IMR-90 (cell line): Measurements from ENCODE around the gene AMBN. TPM values are rescaled to one million over a fixed set of nuclear protein-coding genes. Genes with fewer than 3 reads are reported as not detected.

Experiments used
- ATAC-seq: fragments of 200-7000 bp; cut with Tn5 transposase; 2 replicates; pipeline ENCODE4 v1.9.1; 2020; ENCODE audit warnings: low read depth, mild to moderate bottlenecking, moderate library complexity
- BruUV-seq: library from RNA; stranded (reverse); fragments of 400-500 nt; replicated peaks from 2 replicates; lab custom pipeline; 2021; lab: Mats Ljungman, UMichigan
- CTCF ChIA-PET: fragments of 300-600 bp; formaldehyde crosslinking; extraction: SDS; loops from one replicate; lab custom pipeline; 2021; ENCODE audit warnings: antibody characterized with exemption; lab: Yijun Ruan, JAX
- POLR2A ChIA-PET: fragments of 300-600 bp; sonication (Branson Sonifier 250); formaldehyde crosslinking; loops from one replicate; lab custom pipeline; 2022; ENCODE audit warnings: antibody characterized with exemption; ENCODE audit not compliant: unreplicated experiment; lab: Charles Lee
- DNase-seq: peaks from one replicate; pipeline ENCODE4 v3.0.0; 2013
- H2AFZ ChIP-seq: replicated peaks from 2 replicates; pipeline ENCODE3; 2013; ENCODE audit warnings: low read length, mild to moderate bottlenecking; ENCODE audit not compliant: poor library complexity
- H2AK5ac ChIP-seq: 2 replicates; pipeline ENCODE4 v1.6.1; 2013; ENCODE audit warnings: low read depth, low read length, inconsistent platforms
- H2AK9ac ChIP-seq: replicated peaks from 2 replicates; pipeline ENCODE3; 2013; ENCODE audit warnings: mild to moderate bottlenecking, low read depth, low read length, moderate library complexity; ENCODE audit not compliant: poor library complexity
- H2BK120ac ChIP-seq: 2 replicates; pipeline ENCODE4 v1.6.1; 2013; ENCODE audit warnings: low read depth, low read length, inconsistent platforms
- H2BK15ac ChIP-seq: 3 replicates; pipeline ENCODE4 v1.6.1; 2013; ENCODE audit warnings: low read depth, low read length, inconsistent platforms
- H2BK20ac ChIP-seq: 2 replicates; pipeline ENCODE4 v1.6.1; 2013; ENCODE audit warnings: low read depth, mild to moderate bottlenecking, inconsistent platforms, low read length, moderate library complexity
- H2BK5ac ChIP-seq: 2 replicates; pipeline ENCODE4 v1.6.1; 2013; ENCODE audit warnings: mild to moderate bottlenecking, low read depth, low read length, inconsistent platforms; ENCODE audit not compliant: poor library complexity, severe bottlenecking
- H3K14ac ChIP-seq: replicated peaks from 2 replicates; pipeline ENCODE4 v1.6.1; 2013; ENCODE audit warnings: low read depth, low read length, inconsistent platforms
- H3K18ac ChIP-seq: 2 replicates; pipeline ENCODE4 v1.6.1; 2013; ENCODE audit warnings: low read depth, low read length, control low read depth
- H3K23ac ChIP-seq: 2 replicates; pipeline ENCODE4 v1.6.1; 2013; ENCODE audit warnings: low read depth, low read length, inconsistent platforms
- H3K27ac ChIP-seq: 2 replicates; pipeline ENCODE4 v1.5.1; 2013; ENCODE audit warnings: mild to moderate bottlenecking, control low read depth, low read length; ENCODE audit not compliant: insufficient read depth
- H3K27me3 ChIP-seq: 2 replicates; pipeline ENCODE4 v1.6.1; 2013; ENCODE audit warnings: low read length; ENCODE audit not compliant: control insufficient read depth, insufficient read depth
- H3K36me3 ChIP-seq: 2 replicates; pipeline ENCODE4 v1.6.1; 2013; ENCODE audit warnings: low read length, mixed read lengths; ENCODE audit not compliant: control insufficient read depth, insufficient read depth
- H3K4ac ChIP-seq: 2 replicates; pipeline ENCODE4 v1.6.1; 2013; ENCODE audit warnings: low read depth, low read length, inconsistent platforms
- H3K4me1 ChIP-seq: 2 replicates; pipeline ENCODE4 v1.6.1; 2013; ENCODE audit warnings: low read length, mixed read lengths; ENCODE audit not compliant: control insufficient read depth, insufficient read depth
- H3K4me2 ChIP-seq: 2 replicates; pipeline ENCODE4 v1.6.1; 2013; ENCODE audit warnings: low read depth, mild to moderate bottlenecking, control low read depth, low read length, moderate library complexity
- H3K4me3 ChIP-seq: 2 replicates; pipeline ENCODE4 v1.5.1; 2013; ENCODE audit warnings: low read depth, mild to moderate bottlenecking, control low read depth, low read length, moderate library complexity; ENCODE audit not compliant: insufficient read depth
- H3K56ac ChIP-seq: 2 replicates; pipeline ENCODE4 v1.6.1; 2013; ENCODE audit warnings: low read length, inconsistent platforms; ENCODE audit not compliant: insufficient read depth; ENCODE audit errors: extremely low read depth
- H3K79me1 ChIP-seq, 2 experiments: 2 replicates each; pipeline ENCODE4 v1.6.1; 2013; ENCODE audit warnings: low read length in 2 of 2, inconsistent platforms in 1 of 2, low read depth in 1 of 2
- H3K9ac ChIP-seq: 2 replicates; pipeline ENCODE4 v1.6.1; 2013; ENCODE audit warnings: low read depth, low read length, control low read depth
- H3K9me1 ChIP-seq: 2 replicates; pipeline ENCODE4 v1.6.1; 2013; ENCODE audit warnings: low read length, inconsistent platforms; ENCODE audit not compliant: insufficient read depth
- H3K9me3 ChIP-seq: 2 replicates; pipeline ENCODE4 v1.6.1; 2013; ENCODE audit warnings: low read length; ENCODE audit not compliant: control insufficient read depth, insufficient read depth
- H4K20me1 ChIP-seq: 2 replicates; pipeline ENCODE4 v1.6.1; 2013; ENCODE audit warnings: low read length, inconsistent platforms; ENCODE audit not compliant: insufficient read depth
- H4K5ac ChIP-seq: 2 replicates; pipeline ENCODE4 v1.6.1; 2013; ENCODE audit warnings: mild to moderate bottlenecking, low read depth, low read length, control low read depth
- H4K8ac ChIP-seq, 2 experiments: 2 replicates each; pipeline ENCODE4 v1.6.1; 2013; ENCODE audit warnings: low read depth in 2 of 2, low read length in 2 of 2, control low read depth in 1 of 2, inconsistent platforms in 1 of 2
- H4K91ac ChIP-seq: 2 replicates; pipeline ENCODE4 v1.6.1; 2013; ENCODE audit warnings: low read depth, low read length, inconsistent platforms; ENCODE audit not compliant: insufficient read depth
- RCOR1 ChIP-seq: IDR thresholded peaks from 2 replicates; pipeline ENCODE4 v1.6.1; 2012; ENCODE audit warnings: mild to moderate bottlenecking, low read length, improper control_type of control experiment; ENCODE audit not compliant: insufficient replicate concordance
- USF2 ChIP-seq: fragments of 150-350 bp; IDR thresholded peaks from 2 replicates; pipeline ENCODE4 v1.6.1; 2017; ENCODE audit warnings: mild to moderate bottlenecking, antibody characterized with exemption, low read length, low read depth
- WGBS, 2 experiments: methylation state at CpG; one replicate each; pipeline versions ENCODE4 v1.1.5 to v1.1.7; 2013; ENCODE audit warnings: missing lambda C conversion rate in 2 of 2; ENCODE audit not compliant: insufficient read length in 1 of 2; ENCODE audit errors: extremely low coverage in 2 of 2; 5-methylcytosine and 5-hydroxymethylcytosine counted together
- dilution Hi-C: fragments of 300-500 bp; cut with HindIII; formaldehyde crosslinking; loops from one replicate; pipeline ENCODE4 v1.14.3; 2018; ENCODE audit warnings: low sequenced_read_pairs; ENCODE audit not compliant: unreplicated experiment
- in situ Hi-C: fragments of 300-500 bp; cut with MboI; formaldehyde crosslinking; loops from 3 replicates; pipeline ENCODE4 v1.14.3; 2019; ENCODE audit warnings: low sequenced_read_pairs, inconsistent platforms, mixed read lengths
- intact Hi-C: fragments of 100-400 bp; cut with micrococcal nuclease; formaldehyde crosslinking; loops from 2 replicates; pipeline ENCODE4 v1.10.0; 2022
- polyA plus RNA-seq, 3 experiments: library from polyadenylated mRNA; depleted of rRNA; stranded (reverse); fragments of >200 nt; gene quantifications; 2 replicates each; pipeline ENCODE4 v1.2.3, GENCODE V29; 2012; ENCODE audit warnings: low replicate concordance in 1 of 3
- total RNA-seq: library from RNA; depleted of rRNA; stranded (reverse); fragments of >200 nt; gene quantifications from 2 replicates; pipeline ENCODE4 v1.2.3, GENCODE V29; 2012

AMBN gene
- total and polyA plus RNA-seq, 2 of the 4 experiments (the other 2 are of a cell fraction) = not detected

DNA sequence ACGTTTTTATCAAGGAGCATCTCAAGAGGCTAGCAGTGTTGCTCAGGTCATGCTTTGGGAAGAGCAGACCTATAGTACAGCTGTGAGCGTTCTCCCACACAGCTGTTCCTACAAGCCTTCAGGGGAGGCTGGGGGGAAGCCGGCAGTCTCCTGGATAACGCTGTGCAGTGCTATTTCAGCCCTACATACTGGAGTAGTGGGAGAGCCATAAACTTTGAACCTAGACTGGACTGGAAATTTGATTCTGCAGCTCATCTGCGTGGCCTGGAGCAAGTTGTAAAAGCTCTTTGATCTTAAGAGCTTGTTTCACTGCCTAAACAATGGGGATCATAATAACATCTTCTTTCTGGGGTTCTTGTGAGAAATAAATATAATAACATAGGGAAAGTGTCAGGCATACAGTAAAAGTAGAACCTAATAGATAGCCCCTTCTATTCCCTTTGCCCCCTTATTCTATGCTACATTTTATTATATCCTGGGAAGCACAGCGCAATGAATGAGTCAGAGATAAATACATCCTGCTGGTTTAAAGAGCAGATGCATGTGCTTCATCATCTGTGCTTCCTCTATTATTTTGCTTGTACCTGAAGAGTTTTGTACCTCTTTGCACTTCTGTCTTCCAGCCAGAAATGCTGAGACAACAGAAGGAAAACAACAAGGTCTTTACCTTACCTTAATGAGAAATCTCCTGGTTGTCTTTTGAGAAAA is 14.7 kb upstream of the AMBN start:
- ATAC-seq = no peak
- H4K20me1 ChIP-seq = no peaks in the 10 kb centered on the region
- H3K36me3 ChIP-seq = no peaks in the 10 kb centered on the region
- H2AK5ac ChIP-seq = no peak overlapping the region
- no peak overlapping the region for H2BK20ac ChIP-seq
- ChIA-PET CTCF (interaction anchor here (0.8 kb wide), 1 partner anchor 17 kb away, joined by 3 read pairs; no protein-coding TSS in a partner anchor), POLR2A (no interaction called here)
- H3K4me2 ChIP-seq = no peak overlapping the region
- H3K4me1 ChIP-seq = no peaks in the 10 kb centered on the region
- no peak overlapping the region for H4K8ac ChIP-seq
- H2BK5ac ChIP-seq = no peak overlapping the region
- no peak overlapping the region for H3K18ac ChIP-seq
- H2BK15ac ChIP-seq = no peak overlapping the region
- DNase-seq = no peak
- no peak overlapping the region for H2BK120ac ChIP-seq
- TF ChIP-seq USF2 = no peak
- TF ChIP-seq RCOR1 = no peak
- H3K27me3 ChIP-seq = no peaks in the 10 kb centered on the region; the same call in 1 of the 2 replicates
- no peak overlapping the region for H3K4ac ChIP-seq
- no peak overlapping the region for H2AFZ ChIP-seq
- no peak overlapping the region for H4K5ac ChIP-seq
- no peaks in the 10 kb centered on the region for H3K9me3 ChIP-seq
- H4K91ac ChIP-seq = no peak overlapping the region
- H3K9me1 ChIP-seq = no peaks in the 10 kb centered on the region
- H3K56ac ChIP-seq = no peak overlapping the region
- no peak overlapping the region for H3K4me3 ChIP-seq
- no peak overlapping the region for H2AK9ac ChIP-seq
- no peak overlapping the region for H3K27ac ChIP-seq
- no peaks in the 10 kb centered on the region for H3K79me1 ChIP-seq
- intact Hi-C loops (no loop called here), dilution Hi-C loops (no loop called here), in situ Hi-C loops (no loop called here)
- no peak overlapping the region for H3K14ac ChIP-seq
- no peak overlapping the region for H3K23ac ChIP-seq
- BruUV-seq = no TSS peak
- H3K9ac ChIP-seq = no peak overlapping the region
- 0% methylated on average over 1 of the region's 6 CpGs; no CpG with 5 or more reads in 1 of the 2 experiments for WGBS, 2 experiments
